GM19372 (cell line): Measurements from ENCODE around the gene KCND3.

Experiments
- ATAC-seq: cut with Tn5 transposase; IDR thresholded peaks from one replicate; pipeline ENCODE4 v1.9.1; 2021; ENCODE audit warnings: mild to moderate bottlenecking, low read depth, moderate library complexity; ENCODE audit not compliant: unreplicated experiment

The KCND3 gene

GRCh38 chr1:111924786-111925185 lies 64.7 kb downstream of the KCND3 start:
- ATAC-seq = no peak

DNA sequence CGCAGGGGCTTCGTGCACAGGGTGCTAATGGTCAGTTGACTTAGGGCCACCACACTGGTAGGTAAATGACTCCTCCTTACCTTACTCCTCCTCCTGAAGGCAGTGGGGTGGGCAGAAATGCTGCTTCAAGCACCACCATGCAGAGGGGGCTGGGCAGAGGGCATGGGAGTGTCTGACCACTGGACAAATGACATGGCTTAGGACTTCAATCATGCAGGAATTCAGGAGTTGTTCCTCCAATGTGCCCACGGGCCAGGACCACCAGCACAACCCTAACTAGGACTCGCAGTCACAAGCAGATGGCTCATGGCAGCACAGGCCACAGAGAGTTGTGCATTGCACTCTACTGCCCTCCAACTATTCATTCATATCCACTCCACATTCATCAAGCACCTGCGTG lies 65.7 kb downstream of the KCND3 start:
- ATAC-seq = no peak

DNA sequence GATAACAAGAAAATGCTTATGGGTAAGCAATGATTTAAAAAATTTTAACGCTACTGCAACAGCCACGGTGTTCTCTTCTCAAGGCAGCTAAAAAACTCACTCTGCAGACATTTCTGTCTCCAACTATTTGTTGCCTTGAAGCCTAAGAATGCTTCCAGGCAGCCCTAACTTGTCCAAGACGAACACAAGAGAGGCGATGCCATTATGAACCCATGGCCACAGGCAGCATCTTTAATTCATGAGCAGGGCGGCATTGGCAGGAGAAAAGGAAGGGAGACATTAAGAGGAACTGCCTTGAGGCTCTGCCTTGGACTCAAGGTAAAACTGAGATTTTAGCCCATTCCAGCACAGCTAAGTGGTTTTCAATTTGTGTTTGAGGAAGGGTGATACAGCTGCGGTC lies 67.5 kb downstream of the KCND3 start:
- no peak for ATAC-seq

DNA sequence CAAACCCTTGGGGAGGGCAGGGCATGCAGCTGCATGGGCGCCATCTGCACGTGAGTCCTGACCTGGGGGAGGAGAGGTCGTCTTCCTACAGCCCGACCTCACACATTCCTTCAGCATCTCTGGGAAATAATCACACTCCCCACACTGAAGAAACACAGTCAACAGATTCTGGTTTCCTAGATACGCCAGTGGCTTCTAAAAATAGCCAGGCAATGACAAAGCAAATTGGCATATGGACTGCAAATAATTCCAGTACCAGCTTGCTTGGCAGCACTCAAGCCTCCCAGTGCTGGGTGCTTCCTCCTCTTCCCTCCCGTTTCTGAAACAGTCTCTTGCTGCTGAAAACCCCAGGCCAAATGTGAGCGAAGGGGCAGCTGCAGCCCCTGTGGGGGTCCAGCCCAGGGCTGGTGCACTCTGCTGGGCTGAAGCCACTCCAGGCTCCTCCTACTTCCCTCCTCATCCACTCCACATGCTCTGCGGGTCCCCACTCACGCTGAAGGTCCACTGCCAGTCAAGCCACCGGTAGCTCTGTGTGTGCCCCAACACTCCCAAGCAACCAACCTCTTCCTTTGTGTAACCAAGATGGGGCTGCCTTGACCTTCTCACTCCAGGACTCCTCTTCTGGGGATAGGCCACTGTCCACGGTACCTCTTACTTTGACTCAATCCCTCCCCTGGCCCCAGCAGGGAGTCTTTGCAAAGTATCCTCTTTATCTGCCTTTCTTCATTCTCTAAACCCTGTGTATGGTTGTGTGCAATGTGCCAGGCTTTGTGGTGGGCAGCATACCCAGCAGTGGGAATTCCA lies 69.0 kb downstream of the KCND3 start:
- ATAC-seq = no peak

- ATAC-seq = no peak
These were observed 77.5 kb downstream of the KCND3 start for GRCh38 chr1:111911776-111912515.

DNA sequence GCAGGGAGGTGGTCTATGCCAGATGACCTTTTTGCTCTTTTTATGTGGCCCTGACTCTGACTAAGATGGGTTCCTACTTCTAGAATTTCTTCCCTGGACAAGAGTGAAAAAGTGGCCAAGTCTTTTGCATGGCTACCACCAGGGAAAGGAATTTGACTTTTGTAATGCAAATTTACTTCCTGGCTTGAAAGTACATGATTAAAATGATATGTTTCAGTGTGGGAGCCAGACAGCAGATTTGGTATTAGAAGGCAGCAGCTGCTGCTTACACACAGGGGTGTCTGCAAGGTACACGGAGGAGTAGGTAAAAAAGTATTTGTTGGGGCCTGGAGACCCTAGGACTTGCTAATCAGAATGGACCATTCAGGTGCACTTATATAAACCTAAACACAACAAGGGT lies 78.4 kb downstream of the KCND3 start:
- ATAC-seq = no peak

DNA sequence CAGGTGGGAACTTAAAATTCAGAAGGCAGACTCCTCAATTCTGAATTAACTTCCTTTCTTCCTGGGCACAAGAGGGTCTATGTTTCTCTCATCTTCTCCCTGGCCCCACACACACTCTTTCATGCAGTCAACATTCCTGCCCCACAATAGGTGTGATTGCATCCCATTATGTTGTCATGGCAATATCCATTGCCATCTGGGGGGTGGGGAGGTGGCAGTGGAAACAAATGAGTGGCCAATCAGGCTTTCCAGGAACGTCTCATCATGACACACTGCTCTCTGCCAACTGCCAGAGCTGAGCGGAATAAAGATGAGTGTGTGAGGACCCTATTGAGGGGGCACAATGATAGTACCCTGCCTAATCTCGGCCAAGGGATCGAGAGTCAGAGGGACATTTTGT lies 80.4 kb downstream of the KCND3 start:
- no peak for ATAC-seq

DNA sequence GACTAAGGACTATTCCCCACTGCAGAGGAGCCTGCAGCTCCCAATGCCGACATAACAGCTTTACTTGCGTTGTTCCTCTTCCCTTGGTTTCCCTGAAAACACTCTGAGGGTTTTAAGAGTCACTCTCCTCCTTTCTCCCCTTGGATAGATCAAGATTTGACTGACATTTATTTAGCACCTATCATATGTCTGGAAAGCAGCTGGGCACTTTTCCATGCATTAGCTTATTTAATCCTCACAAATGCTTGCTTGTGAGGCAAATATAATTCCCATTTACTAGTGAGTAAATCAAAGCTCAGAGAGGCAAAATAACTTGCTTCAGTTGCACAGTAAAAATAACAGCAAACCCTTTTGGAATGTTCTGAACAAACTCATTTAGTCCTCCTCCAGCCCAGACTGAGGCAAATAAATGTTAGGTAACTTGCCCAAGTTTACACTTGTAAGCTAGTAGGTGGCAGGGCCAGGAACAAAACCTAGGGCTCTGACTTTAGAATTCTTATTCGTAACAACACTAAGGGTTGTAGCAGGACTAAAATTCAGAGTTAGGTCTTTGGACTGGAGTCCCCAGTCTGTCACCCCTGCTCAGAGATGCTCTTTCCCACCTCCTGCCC lies 81.4 kb downstream of the KCND3 start:
- no peak for ATAC-seq

DNA sequence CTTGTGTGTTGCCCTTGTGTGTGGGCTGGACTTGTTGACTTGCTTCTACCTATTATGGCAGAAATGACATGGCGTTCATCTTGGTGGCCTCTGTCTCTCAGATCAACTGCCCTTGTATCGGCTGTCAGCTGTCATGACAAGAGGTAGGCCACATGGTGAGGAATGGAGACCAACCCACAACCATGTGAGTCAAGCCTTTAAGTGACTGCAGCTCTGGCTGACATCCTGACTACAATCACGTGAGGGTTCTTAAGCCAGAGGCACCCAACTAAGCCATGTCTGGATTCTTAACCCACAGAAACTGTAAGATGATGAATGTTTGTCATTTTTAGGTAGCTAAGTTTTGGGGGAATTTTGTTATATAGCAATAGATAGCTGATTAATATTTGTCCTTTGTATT lies 82.1 kb downstream of the KCND3 start:
- no peak for ATAC-seq

GRCh38 chr1:111906816-111907215 lies 82.7 kb downstream of the KCND3 start:
- ATAC-seq = no peak

- no peak for ATAC-seq
These were observed 83.4 kb downstream of the KCND3 start for GRCh38 chr1:111906111-111906510.

DNA sequence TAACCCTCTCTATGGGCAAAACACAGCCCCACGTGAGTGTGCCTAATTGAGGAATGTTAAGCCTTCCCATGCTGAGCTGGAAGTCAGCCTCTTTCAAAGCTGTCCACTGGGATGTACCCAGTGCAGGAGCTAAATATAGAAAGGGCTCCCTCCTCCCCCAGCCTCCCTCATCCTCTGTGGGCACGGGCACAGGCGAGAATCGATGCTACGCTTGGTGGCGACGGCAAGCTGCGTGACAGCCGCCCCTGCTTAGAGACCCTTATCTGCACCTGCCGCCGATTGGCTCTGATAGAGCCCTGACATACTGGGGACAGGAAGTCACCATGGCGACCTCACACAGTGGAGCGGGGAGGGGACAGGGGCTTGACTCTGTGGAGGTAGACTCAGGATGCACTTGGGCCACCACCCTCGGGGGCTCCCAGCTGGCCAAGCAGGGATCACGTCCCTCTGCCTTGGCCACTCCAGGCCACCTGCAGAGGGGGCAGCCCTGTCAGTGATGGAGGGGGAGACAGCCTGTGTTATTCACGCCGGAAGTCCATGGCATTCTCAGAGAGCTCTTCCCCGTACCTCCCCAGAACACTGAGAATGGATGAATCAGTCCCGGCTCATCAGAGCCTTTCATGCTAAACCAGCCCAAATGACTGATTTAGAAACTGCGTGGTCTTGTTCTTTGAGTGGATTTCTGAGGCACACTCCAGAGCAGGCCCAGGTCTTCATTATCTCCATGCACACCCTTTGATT lies 84.8 kb downstream of the KCND3 start:
- ATAC-seq = no peak

- ATAC-seq = no peak
These were observed 85.5 kb downstream of the KCND3 start for GRCh38 chr1:111903871-111904449.

DNA sequence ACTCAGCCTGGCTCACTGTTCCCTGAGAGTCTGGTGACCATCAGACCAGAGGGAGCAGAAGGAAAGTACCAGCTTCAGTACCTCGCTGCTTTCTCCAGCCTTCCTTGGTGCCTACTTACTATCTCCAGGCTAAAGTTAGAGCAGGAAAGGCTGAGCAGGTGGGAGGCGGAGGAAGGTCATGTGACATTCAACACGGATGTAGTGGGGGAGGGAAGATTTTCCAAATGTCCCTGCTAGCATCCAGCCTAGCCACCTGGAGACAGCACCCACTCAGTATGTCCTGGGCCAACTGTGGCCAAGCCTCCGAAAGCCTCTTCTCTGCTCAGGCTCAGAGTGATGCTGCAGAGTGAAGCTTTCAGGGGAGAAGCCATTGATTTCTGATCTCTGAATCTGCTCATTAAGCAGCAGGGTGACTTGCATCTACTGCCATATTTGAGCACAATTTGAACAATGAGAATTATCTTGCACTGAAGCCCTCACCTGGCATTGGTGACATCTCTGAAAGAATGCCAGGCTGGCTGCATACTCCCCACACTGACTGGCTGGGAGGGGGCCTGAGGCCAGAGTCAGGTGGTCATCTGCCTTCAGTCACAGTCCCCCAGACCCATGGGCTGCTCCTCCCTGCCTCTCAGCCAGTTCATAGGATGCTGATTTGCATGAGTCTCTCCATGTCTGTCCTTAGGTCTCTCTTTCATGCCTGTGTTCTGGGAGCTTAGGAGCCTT lies 86.2 kb downstream of the KCND3 start:
- ATAC-seq = no peak

GRCh38 chr1:111895469-111895868 lies 94.0 kb downstream of the KCND3 start:
- no peak for ATAC-seq

- ATAC-seq = no peak
These were observed 94.5 kb downstream of the KCND3 start for GRCh38 chr1:111895017-111895416.

DNA sequence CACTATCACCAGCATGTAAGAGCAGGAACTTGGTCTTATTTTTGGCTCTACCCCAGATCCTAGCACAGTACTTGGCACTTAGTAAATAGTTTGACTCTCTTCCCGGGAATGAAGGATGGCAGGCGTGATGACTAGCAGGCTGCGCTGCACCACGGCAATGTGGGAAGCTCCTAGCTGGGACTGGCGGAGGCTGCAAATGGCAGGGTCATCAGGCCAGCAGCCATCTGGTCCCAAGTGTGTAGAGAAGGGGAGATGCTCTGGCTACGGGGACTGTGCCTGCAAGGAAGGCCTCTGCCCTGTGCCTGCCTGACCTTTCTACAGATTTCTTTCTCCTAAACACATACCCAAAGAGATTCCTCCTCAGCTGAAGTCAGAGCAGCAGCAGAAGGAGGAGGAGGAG lies 95.0 kb downstream of the KCND3 start:
- ATAC-seq = no peak

DNA sequence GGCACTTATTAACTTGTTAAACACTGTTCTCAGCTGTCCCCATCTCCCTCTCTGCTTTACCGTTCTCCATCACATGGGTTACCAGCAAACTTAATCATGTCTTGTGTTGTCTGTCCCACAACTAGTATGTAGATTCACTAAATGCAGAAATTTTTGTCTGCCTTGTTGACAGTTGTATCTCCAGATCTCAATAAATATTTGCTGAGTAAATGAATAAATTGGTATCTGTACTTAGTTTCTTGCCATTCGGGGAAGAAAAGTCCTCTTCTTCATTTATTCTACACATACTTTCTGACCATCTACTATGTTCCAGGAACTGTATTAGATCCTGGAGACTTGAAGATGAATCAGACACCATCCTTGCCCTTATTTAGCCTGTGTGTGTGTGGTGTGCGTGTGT lies 97.9 kb downstream of the KCND3 start:
- no peak for ATAC-seq

- no peak for ATAC-seq
These were observed 100.6 kb downstream of the KCND3 start for GRCh38 chr1:111888740-111889376.
